NCI-H748 treated with DMSO at 0.1 percent for 48 hours (cell line): ENCODE data around the gene ABCA7.

ENCODE experiments used
- DNase-seq: peaks from one replicate; lab custom pipeline; 2025; lab: John Stamatoyannopoulos, UW

The ABCA7 gene

DNA sequence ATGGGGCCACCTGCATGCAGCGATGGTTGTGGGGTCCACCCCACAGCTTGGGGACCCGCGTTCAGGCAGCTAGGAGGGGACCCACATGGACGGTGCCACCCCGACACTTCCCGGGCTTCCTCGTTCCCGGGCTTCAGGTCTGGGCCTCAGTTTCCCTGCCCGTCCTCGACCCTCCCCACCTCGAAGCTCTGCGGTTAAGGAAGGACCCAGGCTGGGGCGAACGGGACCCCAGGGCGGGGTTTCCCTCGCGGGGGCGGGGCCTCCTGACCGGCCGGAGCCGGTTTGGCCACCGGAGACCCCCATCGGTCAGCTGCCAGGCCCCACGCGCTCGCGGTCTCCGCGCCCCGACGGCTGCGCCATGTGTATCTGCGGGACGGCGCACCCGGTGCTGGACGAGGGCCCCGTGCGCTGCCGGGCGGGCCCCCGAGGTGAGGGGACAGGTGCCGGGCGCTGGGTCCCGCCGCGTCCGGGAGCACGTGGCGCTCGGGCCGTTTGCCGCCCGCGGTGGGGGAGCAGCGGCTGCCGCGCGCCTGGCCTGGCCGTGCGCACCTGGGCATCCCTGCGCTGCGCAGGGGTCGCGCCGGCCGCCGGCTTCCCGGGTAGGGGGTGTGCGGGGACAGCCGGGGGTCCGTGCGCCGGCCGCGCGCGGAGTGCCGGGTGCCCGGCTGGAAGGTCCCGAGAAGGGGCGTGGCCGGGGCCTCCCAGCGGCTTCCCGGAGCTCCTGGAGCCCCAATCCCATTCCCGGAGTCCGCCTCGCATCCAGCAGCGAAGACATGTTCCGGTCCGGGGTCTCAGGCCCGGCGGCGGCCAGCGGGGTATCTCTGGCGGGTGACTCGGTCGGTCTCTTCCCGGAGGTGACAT lies 31.3 kb downstream of the ABCA7 start:
- no peak for DNase-seq

GRCh38 chr19:1072371-1073015 lies 32.6 kb downstream of the ABCA7 start:
- no peak for DNase-seq

- DNase-seq = no peak
Observed at GRCh38 chr19:1073063-1073955, 33.4 kb downstream of the ABCA7 start.

DNA sequence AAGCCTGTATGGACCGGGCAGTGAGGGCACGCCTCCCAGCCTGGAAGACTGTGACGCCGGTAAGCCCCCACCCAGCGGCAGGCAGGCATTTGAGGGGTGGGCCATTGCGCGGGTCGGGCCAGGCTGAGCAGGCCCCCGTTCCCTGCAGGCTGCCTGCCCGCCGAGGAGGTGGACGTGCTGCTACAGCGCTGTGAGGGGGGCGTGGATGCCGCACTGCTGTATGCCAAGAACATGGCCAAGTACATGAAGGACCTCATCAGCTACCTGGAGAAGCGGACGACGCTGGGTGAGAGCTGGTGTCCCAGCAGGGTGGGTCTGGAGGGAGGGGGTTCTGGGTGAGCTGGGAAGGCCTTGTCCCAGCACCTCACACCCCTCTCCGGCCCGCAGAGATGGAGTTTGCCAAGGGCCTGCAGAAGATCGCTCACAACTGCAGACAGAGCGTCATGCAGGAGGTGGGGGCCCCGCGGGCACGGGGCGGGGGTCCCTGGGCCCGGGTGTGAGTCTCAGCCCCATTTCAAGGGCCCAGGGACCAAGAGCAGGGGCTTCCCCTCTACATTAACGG lies 34.1 kb downstream of the ABCA7 start:
- DNase-seq = no peak

DNA sequence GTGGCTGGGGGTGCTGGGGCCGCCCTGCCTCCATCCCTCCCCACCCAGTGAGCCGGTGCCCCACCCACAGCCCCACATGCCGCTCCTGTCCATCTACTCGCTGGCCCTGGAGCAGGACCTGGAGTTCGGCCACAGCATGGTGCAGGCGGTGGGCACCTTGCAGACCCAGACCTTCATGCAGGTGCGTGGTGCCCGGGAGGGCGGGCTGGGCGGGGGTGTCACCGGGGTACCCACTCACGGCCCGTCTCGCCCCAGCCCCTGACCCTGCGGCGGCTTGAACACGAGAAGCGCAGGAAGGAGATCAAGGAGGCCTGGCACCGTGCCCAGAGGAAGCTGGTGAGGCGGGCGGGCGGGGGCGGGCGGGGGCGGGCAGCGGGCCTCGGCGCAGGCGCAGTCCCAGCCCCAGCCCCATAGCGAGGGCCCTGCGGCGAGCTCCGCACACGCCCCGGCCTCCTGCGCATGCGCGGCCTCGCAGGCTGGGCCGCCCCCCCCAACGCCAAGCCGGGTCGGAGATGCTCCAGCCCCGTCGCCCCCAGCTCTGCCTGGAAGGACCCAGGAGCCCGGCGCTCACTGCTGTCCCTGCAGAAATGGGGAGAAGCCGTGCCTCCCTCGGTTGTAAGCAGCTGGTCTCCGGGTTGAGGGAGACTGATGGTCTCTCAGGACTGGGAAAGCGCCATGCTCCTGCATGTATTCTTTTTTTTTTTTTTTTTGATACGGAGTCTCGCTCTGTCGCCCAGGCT lies 34.8 kb downstream of the ABCA7 start:
- peak; percentile 61 for DNase-seq

DNA sequence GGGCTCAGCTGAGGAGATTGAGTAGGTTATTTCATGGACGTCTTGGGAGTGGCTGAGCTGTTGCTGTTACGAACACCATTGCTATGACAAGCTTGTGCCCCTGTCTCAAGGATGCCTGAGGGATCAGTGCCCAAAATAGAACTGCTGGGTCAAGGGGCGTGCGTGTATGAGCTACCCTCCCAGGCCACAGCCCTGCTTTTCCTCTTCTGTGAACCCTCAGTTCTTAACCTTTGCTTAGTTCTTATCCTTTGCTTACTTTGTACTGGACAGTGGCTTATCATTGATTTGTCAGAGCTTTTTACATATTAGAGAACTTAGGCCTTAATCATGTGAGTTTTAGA lies 36.1 kb downstream of the ABCA7 start:
- no peak for DNase-seq

GRCh38 chr19:1076951-1077350 lies 37.0 kb downstream of the ABCA7 start:
- DNase-seq = no peak

DNA sequence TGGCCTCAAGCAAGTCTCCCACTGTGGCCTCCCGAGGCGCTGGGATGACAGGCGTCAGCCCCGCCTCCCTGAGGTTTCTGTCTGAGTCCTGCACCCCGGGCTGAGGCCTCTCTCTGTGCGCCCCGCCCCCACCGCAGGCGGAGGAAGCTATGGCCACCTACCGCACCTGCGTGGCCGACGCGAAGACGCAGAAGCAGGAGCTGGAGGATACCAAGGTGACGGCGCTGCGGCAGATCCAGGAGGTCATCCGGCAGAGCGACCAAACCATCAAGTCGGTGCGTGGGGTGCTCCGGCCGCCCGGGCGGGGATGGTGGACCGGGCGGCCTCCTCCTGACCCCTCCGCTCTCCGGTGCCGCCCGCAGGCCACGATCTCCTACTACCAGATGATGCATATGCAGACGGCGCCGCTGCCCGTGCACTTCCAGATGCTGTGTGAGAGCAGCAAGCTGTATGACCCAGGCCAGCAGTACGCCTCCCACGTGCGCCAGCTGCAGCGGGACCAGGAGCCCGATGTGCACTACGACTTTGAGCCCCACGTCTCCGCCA lies 39.7 kb downstream of the ABCA7 start:
- DNase-seq = no peak

DNA sequence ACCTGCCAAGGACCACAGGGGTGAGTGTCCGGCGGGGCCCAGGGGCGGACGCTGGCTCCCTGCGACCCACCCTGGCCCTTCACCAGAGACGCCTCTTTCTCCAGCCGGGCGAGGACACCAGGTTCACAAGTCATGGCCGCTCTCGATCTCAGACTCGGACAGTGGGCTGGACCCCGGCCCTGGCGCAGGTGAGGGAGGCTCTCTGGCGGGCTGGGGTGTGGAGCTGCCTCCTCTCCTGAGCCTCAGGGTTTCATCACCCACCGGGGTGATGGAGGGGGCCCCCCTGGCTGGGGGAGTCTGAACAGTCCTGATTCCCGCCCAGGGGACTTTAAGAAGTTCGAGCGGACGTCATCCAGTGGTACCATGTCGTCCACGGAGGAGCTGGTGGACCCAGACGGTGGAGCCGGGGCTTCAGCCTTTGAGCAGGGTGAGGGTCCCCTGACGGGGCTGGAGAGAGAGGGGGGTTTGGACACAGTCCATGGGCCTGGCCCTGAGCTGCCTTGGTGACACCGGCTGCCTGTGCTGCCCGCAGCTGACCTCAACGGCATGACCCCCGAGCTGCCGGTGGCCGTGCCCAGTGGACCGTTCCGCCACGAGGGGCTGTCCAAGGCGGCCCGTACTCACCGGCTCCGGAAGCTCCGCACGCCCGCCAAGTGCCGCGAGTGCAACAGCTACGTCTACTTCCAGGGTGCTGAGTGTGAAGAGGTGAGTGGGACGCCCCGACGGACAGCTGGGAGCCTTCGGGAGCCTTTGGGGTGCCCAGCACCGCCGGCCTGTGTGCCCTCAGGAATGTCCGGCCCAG lies 40.7 kb downstream of the ABCA7 start:
- no peak for DNase-seq

GRCh38 chr19:1081301-1082164 lies 41.6 kb downstream of the ABCA7 start:
- no peak for DNase-seq

GRCh38 chr19:1082165-1082927 lies 42.4 kb downstream of the ABCA7 start:
- peak; percentile 90 for DNase-seq

- no peak for DNase-seq
Observed at GRCh38 chr19:1082928-1083816, 43.3 kb downstream of the ABCA7 start.

DNA sequence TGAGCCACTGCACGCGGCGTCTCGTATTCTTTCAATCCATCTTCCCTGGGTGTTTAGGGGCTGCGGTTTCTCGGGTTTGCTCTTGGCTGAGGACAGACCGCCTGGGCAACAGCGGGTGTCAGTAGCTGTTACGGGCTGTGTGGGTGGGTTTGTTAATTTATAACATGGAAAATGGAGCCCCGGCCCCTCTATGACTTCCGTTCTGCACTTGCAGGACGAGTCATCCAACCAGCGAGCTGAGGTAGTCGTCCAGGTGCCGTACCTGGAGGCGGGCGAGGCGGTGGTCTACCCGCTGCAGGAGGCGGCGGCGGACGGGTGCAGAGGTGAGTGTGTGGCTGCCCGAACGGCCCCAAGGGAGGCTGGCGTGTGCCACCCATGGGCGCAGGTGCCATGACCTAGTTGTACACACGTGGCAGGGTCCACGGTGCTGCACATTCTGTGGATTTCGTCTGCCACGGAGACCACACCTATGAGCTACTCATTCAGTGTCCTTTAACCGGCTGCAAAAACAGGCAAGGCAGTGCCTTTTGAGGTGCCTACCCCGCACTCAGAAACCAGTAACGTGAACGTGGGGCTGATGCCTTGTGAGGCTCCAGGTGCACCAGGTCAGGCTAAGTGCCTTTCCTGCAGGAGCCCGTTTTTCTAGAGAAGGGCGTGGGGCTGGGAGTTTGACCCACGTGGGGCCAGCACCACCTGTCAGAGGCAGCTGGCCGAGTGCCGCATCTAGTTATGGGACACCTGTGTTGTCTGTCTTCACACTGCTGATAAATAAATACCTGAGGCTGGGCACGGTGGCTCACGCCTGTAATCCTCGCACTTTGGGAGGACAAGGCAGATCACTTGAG lies 44.3 kb downstream of the ABCA7 start:
- DNase-seq = no peak

- DNase-seq = no peak
Observed at GRCh38 chr19:1085053-1085658, 45.2 kb downstream of the ABCA7 start.

DNA sequence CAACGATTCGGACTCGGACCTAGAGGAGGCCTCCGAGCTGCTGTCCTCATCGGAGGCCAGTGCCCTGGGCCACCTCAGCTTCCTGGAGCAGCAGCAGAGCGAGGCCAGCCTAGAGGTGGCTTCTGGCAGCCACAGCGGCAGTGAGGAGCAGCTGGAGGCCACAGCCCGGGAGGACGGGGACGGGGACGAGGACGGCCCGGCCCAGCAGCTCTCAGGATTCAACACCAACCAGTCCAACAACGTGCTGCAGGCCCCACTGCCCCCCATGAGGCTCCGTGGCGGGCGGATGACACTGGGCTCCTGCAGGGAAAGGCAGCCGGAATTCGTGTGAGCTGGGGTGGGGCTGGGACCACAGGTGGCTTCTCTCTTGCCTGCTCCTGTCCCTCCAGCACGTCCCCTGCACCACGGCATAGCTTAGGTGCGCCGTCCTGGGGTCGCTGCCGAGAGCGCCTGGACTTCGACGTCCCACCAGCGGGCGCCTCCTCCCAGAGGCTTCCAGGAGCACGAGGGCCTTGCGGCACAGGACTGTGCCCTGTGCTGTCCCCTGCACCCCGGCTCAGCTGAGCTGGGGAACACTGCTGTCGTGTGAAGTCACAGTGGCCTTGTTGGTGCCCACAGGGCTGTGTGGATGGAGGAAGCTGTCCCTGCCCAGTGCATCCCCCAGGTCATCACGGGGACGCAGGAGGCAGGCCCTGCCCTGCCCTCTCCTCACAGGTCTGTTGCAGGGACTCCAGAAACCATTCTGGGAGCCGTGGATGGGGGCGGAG lies 46.0 kb downstream of the ABCA7 start:
- DNase-seq = no peak

GRCh38 chr19:1086613-1087012 lies 46.7 kb downstream of the ABCA7 start:
- no peak for DNase-seq
